ENCODE data around the gene GPR108.

GRCh38 chr19:6708346-6708745 is 29.0 kb downstream of the GPR108 start:
- no peak for TF ChIP-seq SP1 (IDR thresholded peaks at IDR 0.05)
- TF ChIP-seq, protein P1, sequence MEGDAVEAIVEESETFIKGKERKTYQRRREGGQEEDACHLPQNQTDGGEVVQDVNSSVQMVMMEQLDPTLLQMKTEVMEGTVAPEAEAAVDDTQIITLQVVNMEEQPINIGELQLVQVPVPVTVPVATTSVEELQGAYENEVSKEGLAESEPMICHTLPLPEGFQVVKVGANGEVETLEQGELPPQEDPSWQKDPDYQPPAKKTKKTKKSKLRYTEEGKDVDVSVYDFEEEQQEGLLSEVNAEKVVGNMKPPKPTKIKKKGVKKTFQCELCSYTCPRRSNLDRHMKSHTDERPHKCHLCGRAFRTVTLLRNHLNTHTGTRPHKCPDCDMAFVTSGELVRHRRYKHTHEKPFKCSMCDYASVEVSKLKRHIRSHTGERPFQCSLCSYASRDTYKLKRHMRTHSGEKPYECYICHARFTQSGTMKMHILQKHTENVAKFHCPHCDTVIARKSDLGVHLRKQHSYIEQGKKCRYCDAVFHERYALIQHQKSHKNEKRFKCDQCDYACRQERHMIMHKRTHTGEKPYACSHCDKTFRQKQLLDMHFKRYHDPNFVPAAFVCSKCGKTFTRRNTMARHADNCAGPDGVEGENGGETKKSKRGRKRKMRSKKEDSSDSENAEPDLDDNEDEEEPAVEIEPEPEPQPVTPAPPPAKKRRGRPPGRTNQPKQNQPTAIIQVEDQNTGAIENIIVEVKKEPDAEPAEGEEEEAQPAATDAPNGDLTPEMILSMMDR (IDR thresholded peaks at IDR 0.05; ENCODE audit: low read depth, low read length, missing input control), result no peak
- TF ChIP-seq GABPA (IDR thresholded peaks at IDR 0.05 in 1 of 2, conservative IDR thresholded peaks at IDR 0.05 in 1 of 2), result no peak
- TF ChIP-seq REST (IDR thresholded peaks at IDR 0.05), result no peak
- TF ChIP-seq YY1 (IDR thresholded peaks at IDR 0.05), result no peak
- TF ChIP-seq RAD21 (IDR thresholded peaks at IDR 0.05), result no peak
- TF ChIP-seq TAF1 (conservative IDR thresholded peaks at IDR 0.05), result no peak
- no peak for TF ChIP-seq MAX (IDR thresholded peaks at IDR 0.05)
- TF ChIP-seq HNF4G (IDR thresholded peaks at IDR 0.05), result no peak
- no peak for TF ChIP-seq EGR1 (IDR thresholded peaks at IDR 0.05; ENCODE audit: low read depth in 2 of 2)
- TF ChIP-seq JUND (IDR thresholded peaks at IDR 0.05), result no peak
- TF ChIP-seq, protein P2, sequence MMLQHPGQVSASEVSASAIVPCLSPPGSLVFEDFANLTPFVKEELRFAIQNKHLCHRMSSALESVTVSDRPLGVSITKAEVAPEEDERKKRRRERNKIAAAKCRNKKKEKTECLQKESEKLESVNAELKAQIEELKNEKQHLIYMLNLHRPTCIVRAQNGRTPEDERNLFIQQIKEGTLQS (IDR thresholded peaks at IDR 0.05), result no peak
